HFFc6 (cell line): ENCODE data around the gene PSORS1C1. TPM values are rescaled to one million over a fixed set of nuclear protein-coding genes. Genes with fewer than 3 reads are reported as not detected.

Experiments used
- DNase-seq: peaks from one replicate; pipeline ENCODE4 v3.0.0-alpha.2; 2018
- H3K27ac Mint-ChIP-seq: 2 replicates; pipeline ENCODE4 v1.8.0; 2020; ENCODE audit warnings: mild to moderate bottlenecking, mixed read lengths
- H3K27me3 Mint-ChIP-seq: 2 replicates; pipeline ENCODE4 v1.8.0; 2021; ENCODE audit warnings: mild to moderate bottlenecking, moderate library complexity, mixed read lengths; ENCODE audit not compliant: insufficient read depth
- H3K36me3 Mint-ChIP-seq: 2 replicates; pipeline ENCODE4 v1.8.0; 2021; ENCODE audit warnings: low read depth, mixed read lengths
- H3K4me1 Mint-ChIP-seq: 2 replicates; pipeline ENCODE4 v1.8.0; 2020; ENCODE audit warnings: low read depth, mixed read lengths
- H3K4me3 Mint-ChIP-seq: 2 replicates; pipeline ENCODE4 v1.8.0; 2020; ENCODE audit warnings: mild to moderate bottlenecking, moderate library complexity, mixed read lengths
- H3K9me3 Mint-ChIP-seq: 2 replicates; pipeline ENCODE4 v1.8.0; 2020; ENCODE audit warnings: mild to moderate bottlenecking, mixed read lengths
- CTCF ChIP-seq: fragments of 200-600 bp; sonication (generic); IDR thresholded peaks from 2 replicates; pipeline ENCODE4 v1.5.0; 2021; ENCODE audit warnings: antibody characterized with exemption, mild to moderate bottlenecking
- total RNA-seq, 6 experiments: library from RNA; stranded (reverse); fragmentation: NEBNext Ultra II Directional; extraction: Animal tissue kit (Norgen Biotek cat#: 25700); gene quantifications; 2 replicates in 1 of 6; 3 replicates in 5 of 6; pipeline ENCODE4 v1.2.3, GENCODE V29; 2021

Gene PSORS1C1
- total RNA-seq, 6 experiments from 2014 or later: 2.1 to 4.4 (median 3.5) TPM

- no peak for DNase-seq
- Mint-ChIP-seq H3K4me3 (peak overlapping the region; percentile 57; the same call in 1 of the 2 replicates), H3K9me3 (no peaks in the 10 kb centered on the region), H3K36me3 (no peaks in the 10 kb centered on the region), H3K27me3 (no peaks in the 10 kb centered on the region; the same call in none of the 2 replicates), H3K27ac (no peak overlapping the region; the same call in 1 of the 2 replicates), H3K4me1 (peaks cover 48% of the 10 kb centered on the region)
- TF ChIP-seq CTCF: no peak
Measured at GRCh38 chr6:31116661-31117385, 2.2 kb downstream of the PSORS1C1 start.

GRCh38 chr6:31118178-31118577 is 3.6 kb downstream of the PSORS1C1 start:
- no peaks in the 10 kb centered on the region; the same call in none of the 2 replicates for H3K27me3 Mint-ChIP-seq
- no peaks in the 10 kb centered on the region for H3K36me3 Mint-ChIP-seq
- TF ChIP-seq CTCF: no peak
- no peak overlapping the region for H3K4me3 Mint-ChIP-seq
- no peaks in the 10 kb centered on the region for H3K9me3 Mint-ChIP-seq
- no peak for DNase-seq
- H3K27ac Mint-ChIP-seq: no peak overlapping the region
- peaks cover 49% of the 10 kb centered on the region for H3K4me1 Mint-ChIP-seq

- H3K36me3 Mint-ChIP-seq: no peaks in the 10 kb centered on the region
- no peak within 1 kb of the TSS for H3K27ac Mint-ChIP-seq
- DNase-seq: no peak
- H3K4me1 Mint-ChIP-seq: peaks cover 35% of the 10 kb centered on the region
- no peak for TF ChIP-seq CTCF
- no peaks in the 10 kb centered on the region; the same call in none of the 2 replicates for H3K27me3 Mint-ChIP-seq
- H3K4me3 Mint-ChIP-seq: no peak within 1 kb of the TSS
- no peaks in the 10 kb centered on the region for H3K9me3 Mint-ChIP-seq
Measured at GRCh38 chr6:31120151-31120915, 5.7 kb downstream of the PSORS1C1 start, which contains the start of gene CDSN. TSS of gene CDSN (minus strand) at chr6:31120446. CDS start at chr6:31120419, 27 bp downstream.

GRCh38 chr6:31121131-31121790 is 6.7 kb downstream of the PSORS1C1 start:
- H3K27ac Mint-ChIP-seq: no peak overlapping the region
- H3K36me3 Mint-ChIP-seq: no peaks in the 10 kb centered on the region
- peaks cover 35% of the 10 kb centered on the region for H3K4me1 Mint-ChIP-seq
- no peak overlapping the region for H3K4me3 Mint-ChIP-seq
- no peak for TF ChIP-seq CTCF
- H3K9me3 Mint-ChIP-seq: no peaks in the 10 kb centered on the region
- H3K27me3 Mint-ChIP-seq: no peaks in the 10 kb centered on the region; the same call in 1 of the 2 replicates
- no peak for DNase-seq
